Bone marrow (tissue), 2 donors: Measurements from ENCODE around the gene SFR1.
"Not testable (repeated sequence)": the region's sequence is repeated elsewhere in the genome, so short reads cannot be mapped to it uniquely, and the experiment has no call there.

ENCODE experiments used
- DNase-seq, 2 donors: peaks; one replicate each; lab custom pipeline; 2025; lab: John Stamatoyannopoulos, UW

Gene SFR1

DNA sequence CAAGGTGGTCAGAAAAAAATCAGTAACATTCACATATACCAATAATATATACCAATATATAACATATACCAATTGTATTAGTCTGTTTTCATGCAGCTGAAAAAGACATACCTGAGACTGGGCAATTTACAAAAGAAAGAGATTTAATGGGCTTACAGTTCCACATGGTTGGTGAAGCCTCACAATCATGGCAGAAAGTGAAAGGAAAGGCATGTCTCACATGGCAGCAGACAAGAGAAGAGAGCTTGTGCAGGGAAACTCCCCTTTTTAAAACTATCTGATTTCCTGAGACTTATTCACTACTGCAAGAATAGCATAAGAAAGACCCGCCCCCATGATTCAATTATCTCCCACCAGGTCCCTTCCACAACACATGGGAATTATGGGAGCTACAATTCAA, 52.2 kb downstream of the SFR1 start:
- not testable (repeated sequence) for DNase-seq
